GM21423 (cell line): ENCODE measurements around the gene PER2.

Source experiments
- ATAC-seq: cut with Tn5 transposase; IDR thresholded peaks from one replicate; pipeline ENCODE4 v1.9.1; 2021; ENCODE audit warnings: mild to moderate bottlenecking, moderate library complexity; ENCODE audit not compliant: unreplicated experiment

The PER2 gene

GRCh38 chr2:238251986-238252385, 36.4 kb downstream of the PER2 start:
- no peak for ATAC-seq

GRCh38 chr2:238251331-238251730, 37.1 kb downstream of the PER2 start:
- ATAC-seq, result no peak

GRCh38 chr2:238250896-238251295, 37.5 kb downstream of the PER2 start:
- ATAC-seq, result no peak

GRCh38 chr2:238247841-238248453, 40.5 kb downstream of the PER2 start:
- ATAC-seq, result no peak

- ATAC-seq, result no peak
These were observed 41.2 kb downstream of the PER2 start for GRCh38 chr2:238247002-238247822.

- ATAC-seq, result no peak
These were observed 44.3 kb downstream of the PER2 start for GRCh38 chr2:238244151-238244550.

- ATAC-seq, result no peak
These were observed 44.8 kb downstream of the PER2 start for GRCh38 chr2:238243496-238244076.

GRCh38 chr2:238242731-238243495, 45.5 kb downstream of the PER2 start:
- no peak for ATAC-seq

GRCh38 chr2:238241970-238242369, 46.4 kb downstream of the PER2 start:
- ATAC-seq, result no peak

GRCh38 chr2:238240757-238241711, 47.4 kb downstream of the PER2 start:
- ATAC-seq, result no peak

GRCh38 chr2:238239863-238240756, 48.3 kb downstream of the PER2 start, which contains the start of gene HES6:
Gene HES6, minus strand, starts transcription at chr2:238240038. Its CDS starts 133 bp downstream, at chr2:238239905.
- peak; percentile 88 for ATAC-seq

- ATAC-seq, result peak; percentile 11
These were observed 48.9 kb downstream of the PER2 start for GRCh38 chr2:238239543-238239862.

GRCh38 chr2:238238766-238239542, 49.5 kb downstream of the PER2 start:
- ATAC-seq, result no peak

GRCh38 chr2:238238311-238238765, 50.1 kb downstream of the PER2 start:
- ATAC-seq, result no peak

- ATAC-seq, result no peak
These were observed 50.8 kb downstream of the PER2 start for GRCh38 chr2:238237431-238238135.

GRCh38 chr2:238236571-238236970, 51.8 kb downstream of the PER2 start:
- ATAC-seq, result no peak

- no peak for ATAC-seq
These were observed 52.6 kb downstream of the PER2 start for GRCh38 chr2:238235856-238236255.

GRCh38 chr2:238235331-238235732, 53.1 kb downstream of the PER2 start:
- ATAC-seq, result no peak
